NCI-H1105 (cell line): ENCODE results near the gene PRKAG2.

Experiments
- DNase-seq: peaks from one replicate; lab custom pipeline; 2025; lab: John Stamatoyannopoulos, UW

The PRKAG2 gene

DNA sequence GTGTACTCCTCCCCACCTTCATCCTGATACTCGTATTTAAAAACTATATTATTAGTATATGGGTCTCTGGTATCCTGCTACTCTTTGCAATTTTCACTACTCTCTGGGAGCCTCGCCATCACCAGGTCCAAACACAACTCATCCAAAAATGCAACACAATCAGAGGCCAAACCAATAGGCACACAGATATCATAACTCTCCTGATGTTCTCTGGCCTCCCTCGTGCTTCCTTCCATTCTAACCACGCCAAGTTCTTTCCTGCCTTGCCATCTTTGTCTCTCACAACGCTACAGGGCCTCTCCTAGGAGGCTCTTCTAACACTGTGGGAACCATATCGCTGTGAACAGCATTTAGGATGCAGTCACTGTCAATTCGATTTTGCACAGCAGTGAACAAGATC is 364.6 kb downstream of the PRKAG2 start:
- DNase-seq, result no peak

DNA sequence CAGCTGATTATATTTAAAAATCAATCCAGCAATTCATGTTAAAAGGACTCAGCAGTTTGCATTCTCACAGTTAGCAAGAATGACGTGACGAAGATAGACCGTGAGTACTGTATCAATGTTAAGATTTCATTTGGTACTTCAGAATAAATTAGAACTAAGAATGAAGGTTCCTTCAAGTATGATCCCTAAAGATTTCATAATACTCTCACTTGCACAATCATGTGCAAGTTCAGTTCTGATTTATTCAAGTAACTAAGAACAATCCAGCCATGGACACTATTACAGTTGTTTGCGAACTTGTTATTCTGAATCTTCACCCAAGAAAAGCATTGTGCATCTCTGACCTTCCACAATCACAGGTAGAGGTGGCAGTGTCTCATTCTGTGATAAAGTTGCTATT is 365.0 kb downstream of the PRKAG2 start:
- DNase-seq, result no peak

DNA sequence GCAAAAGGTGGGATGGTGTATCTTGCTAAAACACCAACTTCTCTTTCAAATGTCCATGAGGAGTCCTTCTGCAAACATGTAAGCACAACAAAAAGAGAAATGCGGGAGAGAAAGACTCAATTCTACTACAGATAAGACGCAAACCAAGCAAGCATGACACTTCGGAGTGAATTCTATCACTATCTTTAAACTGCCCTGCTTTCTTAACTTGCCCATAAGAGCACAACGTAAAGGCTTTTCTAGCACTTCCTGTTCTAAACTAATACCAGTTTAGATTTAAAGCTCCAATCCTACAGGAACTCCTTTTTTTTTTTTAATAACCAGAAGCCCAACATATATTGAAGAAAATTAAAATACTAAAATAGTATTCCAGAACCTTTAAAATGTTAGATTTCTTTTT is 365.6 kb downstream of the PRKAG2 start:
- no peak for DNase-seq

DNA sequence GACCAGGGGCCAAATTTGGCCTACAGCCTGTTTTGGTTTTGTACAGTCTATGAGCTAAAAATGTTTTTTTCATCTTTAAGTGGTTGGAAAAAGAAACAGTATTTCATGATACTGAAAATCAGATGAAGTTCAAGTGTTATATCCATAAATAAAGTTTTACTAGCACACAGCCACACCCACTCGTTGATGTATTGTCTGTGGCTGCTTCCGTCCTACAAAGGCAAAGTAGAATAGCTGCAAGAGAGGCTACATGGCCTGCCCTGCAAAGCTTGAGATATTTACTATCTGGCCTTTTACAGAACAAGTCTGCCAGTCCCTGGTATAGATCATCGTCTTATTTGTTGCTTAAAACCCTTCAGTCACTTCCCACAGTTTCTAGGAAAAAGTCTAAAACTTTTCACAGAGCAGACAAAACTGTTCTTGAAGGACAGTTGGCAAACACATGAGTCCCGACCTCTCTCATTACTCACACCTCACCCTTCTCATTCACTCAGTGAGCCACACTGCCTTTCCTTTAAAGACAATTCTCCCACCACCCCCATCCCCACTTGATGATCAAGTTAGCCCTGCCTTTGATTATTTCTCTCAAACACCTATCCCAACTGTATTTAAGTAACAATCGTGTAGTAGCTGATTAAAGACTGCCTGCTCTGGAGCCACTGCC is 367.1 kb downstream of the PRKAG2 start:
- no peak for DNase-seq

DNA sequence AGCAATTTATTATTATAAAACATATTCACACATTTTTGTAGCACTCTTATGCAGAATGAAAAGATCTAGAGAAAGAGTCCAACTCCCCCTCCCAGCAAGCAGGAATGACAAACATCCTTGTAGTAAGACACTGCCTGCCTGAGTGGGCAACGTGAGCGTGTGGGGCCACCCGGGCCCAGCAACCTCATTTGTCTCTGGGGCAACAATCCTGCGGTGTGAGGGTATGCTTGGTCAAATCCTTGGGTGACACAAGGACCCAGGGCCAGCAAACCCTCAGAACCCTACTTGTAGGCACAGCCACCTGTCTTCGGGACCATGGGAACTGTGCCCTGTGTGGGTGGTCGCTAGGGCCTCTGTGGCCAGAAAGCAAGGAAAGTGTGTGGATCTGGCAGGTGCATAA is 367.9 kb downstream of the PRKAG2 start:
- DNase-seq, result no peak

DNA sequence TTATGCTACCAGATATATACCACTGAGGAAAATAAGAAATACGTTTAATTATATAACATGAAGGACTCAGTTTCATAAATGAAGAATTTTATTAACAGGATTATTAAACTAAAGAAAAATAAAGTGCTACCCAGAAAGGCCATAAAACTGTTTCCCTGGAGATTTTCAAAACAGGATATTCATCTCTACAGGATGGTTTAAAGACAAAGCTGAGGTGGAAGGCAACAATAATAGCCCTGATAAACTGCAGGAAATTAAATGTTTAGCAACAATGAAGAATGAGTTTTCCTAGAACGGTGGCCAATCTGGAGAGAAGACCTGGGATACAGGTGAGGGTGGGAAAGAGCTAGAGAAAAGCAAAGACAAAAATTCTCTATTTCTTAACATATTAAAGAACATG is 369.1 kb downstream of the PRKAG2 start:
- DNase-seq, result no peak

DNA sequence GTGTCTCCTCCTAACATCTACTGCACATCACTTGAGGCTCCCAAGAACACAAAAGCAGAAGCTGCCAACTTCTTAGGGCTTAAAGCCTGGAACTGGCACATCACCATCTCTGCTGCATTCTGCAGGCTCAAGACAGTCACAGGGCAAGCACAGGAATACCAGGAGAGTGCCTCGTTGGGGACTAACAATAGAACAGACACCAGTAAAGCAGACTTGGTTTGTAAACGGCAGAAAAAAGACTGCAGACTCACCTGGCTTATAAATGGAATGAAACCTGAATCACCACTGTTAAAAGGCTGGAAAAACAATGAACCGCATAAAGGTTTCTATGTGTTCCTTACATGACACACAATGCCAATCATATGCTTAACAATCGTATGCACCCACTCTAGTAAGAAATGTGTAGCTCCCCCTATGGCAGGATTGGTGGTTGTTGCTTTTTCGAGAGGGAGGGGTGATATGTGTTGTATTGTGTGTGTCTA is 370.0 kb downstream of the PRKAG2 start:
- no peak for DNase-seq
